Esophagus muscularis mucosa (tissue), 4 donors: ENCODE measurements around the gene REEP5. TPM values are rescaled to one million over a fixed set of nuclear protein-coding genes. Genes with fewer than 3 reads are reported as not detected.

ENCODE experiments used
- DNase-seq: peaks from one replicate; pipeline ENCODE4 v3.0.0-alpha.2; 2017; ENCODE audit errors: extremely low spot score
- H3K27ac ChIP-seq, 4 donors: fragments of 200-600 bp; sonication (generic); replicated peaks in 1 of 4; 1 replicate in 3 of 4; 2 replicates in 1 of 4; pipeline ENCODE4 v1.5.1; 2016 to 2019; ENCODE audit warnings: mild to moderate bottlenecking in 1 of 4
- H3K27me3 ChIP-seq, 4 donors: fragments of 200-600 bp; sonication (generic); one replicate each; pipeline versions ENCODE4 v1.5.1 to v1.6.0; 2016 to 2019
- H3K36me3 ChIP-seq, 4 donors: fragments of 200-600 bp; sonication (generic); one replicate each; pipeline ENCODE4 v1.5.1; 2016 to 2019
- H3K4me1 ChIP-seq, 4 donors: fragments of 200-600 bp; sonication (generic); one replicate each; pipeline ENCODE4 v1.5.1; 2016 to 2019
- H3K4me3 ChIP-seq, 4 donors: fragments of 200-600 bp; sonication (generic); 1 replicate in 2 of 4; 2 replicates in 2 of 4; pipeline ENCODE4 v1.5.1; 2016 to 2019; ENCODE audit warnings: mild to moderate bottlenecking in 4 of 4, moderate library complexity in 1 of 4
- H3K9me3 ChIP-seq, 4 donors: fragments of 200-600 bp; sonication (generic); 1 replicate in 3 of 4; 2 replicates in 1 of 4; pipeline ENCODE4 v1.5.1; 2016 to 2019
- CTCF ChIP-seq, 3 experiments: fragments of 200-600 bp in 2 of 3; fragments of 450-650 bp in 1 of 3; sonication (generic) in 2 of 3; IDR thresholded peaks; one replicate each; pipeline ENCODE4 v1.5.1; 2017 to 2019; ENCODE audit warnings: antibody characterized with exemption in 3 of 3, mild to moderate bottlenecking in 2 of 3, moderate library complexity in 1 of 3
- EP300 ChIP-seq: sonication (generic); formaldehyde crosslinking; IDR thresholded peaks from one replicate; pipeline ENCODE4 v1.6.1; 2017; ENCODE audit warnings: antibody characterized with exemption
- POLR2A ChIP-seq: fragments of 450-650 bp; IDR thresholded peaks from one replicate; pipeline ENCODE4 v1.6.1; 2017; ENCODE audit warnings: antibody characterized with exemption, moderate library complexity, mild to moderate bottlenecking, low read depth
- POLR2AphosphoS5 ChIP-seq, 2 donors: sonication (generic); formaldehyde crosslinking; IDR thresholded peaks; one replicate each; pipeline ENCODE4 v1.6.1; 2017; ENCODE audit warnings: antibody characterized with exemption in 2 of 2
- WGBS: methylation state at CpG from one replicate; pipeline ENCODE4 v1.1.5; 2018; 5-methylcytosine and 5-hydroxymethylcytosine counted together
- intact Hi-C: fragments of 100-400 bp; cut with DNase I; formaldehyde crosslinking; loops from one replicate; pipeline ENCODE4 v1.15.1; 2023
- total RNA-seq, 4 donors: library from RNA; depleted of rRNA; stranded (reverse); fragments of >200 nt; gene quantifications; one replicate each; pipeline versions ENCODE4 v1.1.0 to v1.2.1, GENCODE V29; 2016

The REEP5 gene
- total RNA-seq, 4 donors from 2014 or later, result 53.0 to 73.6 (median 62.2) TPM

GRCh38 chr5:112931473-112931872 lies 9.4 kb upstream of the REEP5 start:
- no peaks in the 10 kb centered on the region for H3K36me3 ChIP-seq
- H3K27ac ChIP-seq, result no peak overlapping the region
- H3K9me3 ChIP-seq, result no peaks in the 10 kb centered on the region
- no peak for TF ChIP-seq EP300
- no peak for TF ChIP-seq CTCF (IDR thresholded peaks at IDR 0.05)
- no peak for TF ChIP-seq POLR2A
- no peak for TF ChIP-seq POLR2AphosphoS5 (IDR thresholded peaks at IDR 0.05)
- DNase-seq, result no peak
- H3K4me1 ChIP-seq, result peaks cover 0 to 4% (median 0%) of the 10 kb centered on the region in 4 donors
- no peak overlapping the region for H3K4me3 ChIP-seq
- WGBS, result 56% methylated on average over 2 of the region's 2 CpGs
- intact Hi-C loops, result no loop called here
- no peaks in the 10 kb centered on the region for H3K27me3 ChIP-seq

- Histone ChIP-seq H3K9me3 (no peaks in the 10 kb centered on the region), H3K27me3 (no peaks in the 10 kb centered on the region), H3K4me1 (peaks cover 0 to 4% (median 0%) of the 10 kb centered on the region in 4 donors), H3K36me3 (no peaks in the 10 kb centered on the region), H3K27ac (no peak overlapping the region), H3K4me3 (no peak overlapping the region)
- TF ChIP-seq EP300, result no peak
- no peak for TF ChIP-seq POLR2A
- no peak for TF ChIP-seq POLR2AphosphoS5 (IDR thresholded peaks at IDR 0.05)
- TF ChIP-seq CTCF (IDR thresholded peaks at IDR 0.05), result no peak
- intact Hi-C loops, result no loop called here
- DNase-seq, result peak; percentile 10
- WGBS, result 96% methylated on average over 1 of the region's 1 CpG
Observed at GRCh38 chr5:112930082-112930344, 8.0 kb upstream of the REEP5 start.

- no peaks in the 10 kb centered on the region for H3K27me3 ChIP-seq
- H3K4me1 ChIP-seq, result peaks cover 0 to 4% (median 0%) of the 10 kb centered on the region in 4 donors
- WGBS, result 93% methylated on average over 4 of the region's 4 CpGs
- no peaks in the 10 kb centered on the region for H3K36me3 ChIP-seq
- H3K27ac ChIP-seq, result no peak overlapping the region
- intact Hi-C loops, result loop anchor here (5.0 kb wide), 1 partner anchor 48 kb away; the partner anchor contains the start of gene DCP2
- H3K9me3 ChIP-seq, result no peaks in the 10 kb centered on the region
- TF ChIP-seq POLR2A (no peak), POLR2AphosphoS5 (IDR thresholded peaks at IDR 0.05) (no peak), EP300 (no peak), CTCF (IDR thresholded peaks at IDR 0.05) (no peak)
- DNase-seq, result peak; percentile 26
- H3K4me3 ChIP-seq, result no peak overlapping the region
Observed at GRCh38 chr5:112929336-112930081, 7.5 kb upstream of the REEP5 start.

GRCh38 chr5:112923988-112924387 lies 2.0 kb upstream of the REEP5 start:
- H3K9me3 ChIP-seq, result no peaks in the 10 kb centered on the region
- no peak overlapping the region for H3K4me3 ChIP-seq
- TF ChIP-seq EP300, result no peak
- TF ChIP-seq POLR2AphosphoS5 (IDR thresholded peaks at IDR 0.05), result no peak
- TF ChIP-seq POLR2A, result no peak
- TF ChIP-seq CTCF (IDR thresholded peaks at IDR 0.05), result no peak
- intact Hi-C loops, result loop anchor here (2.0 to 5.0 kb wide), 2 partner anchors 41 to 62 kb away; partner anchors contain the start of gene SRP19
- DNase-seq, result no peak
- whole genome bisulfite sequencing, result 93% methylated on average over 6 of the region's 6 CpGs
- H3K27ac ChIP-seq, result no peak overlapping the region
- peaks cover 0 to 10% (median 4%) of the 10 kb centered on the region in 4 donors for H3K36me3 ChIP-seq
- H3K27me3 ChIP-seq, result no peaks in the 10 kb centered on the region
- peaks cover 23 to 35% (median 32%) of the 10 kb centered on the region in 4 donors for H3K4me1 ChIP-seq
